HG02852 (cell line): ENCODE measurements around the gene FBXO17.
"Not testable (repeated sequence)": the region's sequence is repeated elsewhere in the genome, so short reads cannot be mapped to it uniquely, and the experiment has no call there.

Source experiments
- ATAC-seq: cut with Tn5 transposase; IDR thresholded peaks from one replicate; pipeline ENCODE4 v1.9.1; 2021; ENCODE audit warnings: mild to moderate bottlenecking, moderate library complexity; ENCODE audit not compliant: unreplicated experiment

FBXO17 gene, protein sequence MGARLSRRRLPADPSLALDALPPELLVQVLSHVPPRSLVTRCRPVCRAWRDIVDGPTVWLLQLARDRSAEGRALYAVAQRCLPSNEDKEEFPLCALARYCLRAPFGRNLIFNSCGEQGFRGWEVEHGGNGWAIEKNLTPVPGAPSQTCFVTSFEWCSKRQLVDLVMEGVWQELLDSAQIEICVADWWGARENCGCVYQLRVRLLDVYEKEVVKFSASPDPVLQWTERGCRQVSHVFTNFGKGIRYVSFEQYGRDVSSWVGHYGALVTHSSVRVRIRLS

DNA sequence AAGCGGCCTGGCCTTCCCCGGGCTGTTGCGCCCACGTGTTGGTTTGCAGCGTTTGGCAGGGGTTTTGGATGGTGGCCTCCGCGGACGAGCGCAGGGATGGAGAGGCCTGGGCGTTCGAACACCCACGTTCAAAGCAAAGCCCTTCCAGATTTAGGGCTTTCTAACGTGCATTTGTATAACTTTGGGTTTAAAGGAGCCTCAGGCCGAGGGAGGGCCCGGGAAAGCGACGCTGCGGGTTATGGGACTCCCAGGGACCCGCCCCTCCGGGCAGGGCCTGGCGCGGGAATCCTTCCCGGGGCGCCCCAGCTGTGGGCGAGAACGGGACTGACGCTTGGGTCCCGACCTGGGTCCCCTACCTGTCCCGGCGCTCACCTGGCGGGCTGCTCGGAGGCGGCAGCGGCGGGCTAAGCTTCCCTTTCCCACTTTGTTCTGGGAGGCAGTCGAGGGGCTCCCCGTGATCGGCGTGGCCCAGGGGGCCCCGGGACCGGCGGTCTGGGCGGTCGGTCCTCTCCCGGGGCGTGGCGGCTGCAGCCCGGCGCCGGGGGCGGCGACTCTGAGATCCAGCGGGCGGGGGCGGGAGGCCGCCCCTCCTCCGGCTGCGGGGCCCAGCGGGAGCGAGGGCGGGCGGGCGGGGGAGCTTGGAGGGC lies at the start of gene FBXO17:
Gene FBXO17 (minus strand): TSS at position 529 of the 647 bp plus-strand sequence. CDS start 25,423 bp downstream, outside the sequence.
- ATAC-seq = no peak

DNA sequence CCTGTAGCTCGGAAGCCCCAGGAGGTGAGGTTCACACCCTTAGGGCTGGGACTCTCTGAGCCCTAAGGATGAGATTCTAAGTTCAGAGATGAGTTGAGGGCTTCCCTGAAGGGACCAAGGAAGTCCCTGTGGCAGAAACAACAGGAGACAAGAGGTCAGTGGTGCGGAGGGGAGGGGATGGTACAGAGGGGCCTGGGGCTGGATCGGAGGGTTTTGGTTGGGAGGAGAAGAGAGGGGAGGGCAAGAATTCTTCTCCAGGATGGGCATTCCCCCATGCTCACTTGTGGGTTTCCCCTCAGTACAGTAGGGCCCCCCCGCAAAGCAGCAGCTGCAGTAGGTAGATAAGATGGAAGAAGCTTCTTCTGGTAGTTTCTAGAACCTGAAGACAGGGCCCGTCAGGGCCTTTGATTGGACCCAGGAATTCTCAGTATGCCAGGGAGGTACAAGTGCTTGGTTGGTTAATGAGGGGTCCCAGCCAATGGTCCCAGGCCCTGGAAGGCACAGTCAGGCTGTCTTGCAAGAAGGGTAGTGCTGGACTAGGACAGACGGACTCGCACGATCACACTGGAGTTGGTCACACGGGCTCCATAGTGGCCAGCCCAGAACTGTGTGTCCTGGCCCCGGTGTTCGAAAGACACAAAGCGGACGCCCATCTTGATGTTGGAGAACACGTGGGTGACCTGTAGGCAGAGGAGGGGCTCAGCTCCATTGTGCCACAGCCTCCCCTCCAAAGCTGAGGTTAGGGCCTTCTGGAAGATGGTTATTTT lies 49.5 kb upstream of the FBXO17 start:
- no peak for ATAC-seq

DNA sequence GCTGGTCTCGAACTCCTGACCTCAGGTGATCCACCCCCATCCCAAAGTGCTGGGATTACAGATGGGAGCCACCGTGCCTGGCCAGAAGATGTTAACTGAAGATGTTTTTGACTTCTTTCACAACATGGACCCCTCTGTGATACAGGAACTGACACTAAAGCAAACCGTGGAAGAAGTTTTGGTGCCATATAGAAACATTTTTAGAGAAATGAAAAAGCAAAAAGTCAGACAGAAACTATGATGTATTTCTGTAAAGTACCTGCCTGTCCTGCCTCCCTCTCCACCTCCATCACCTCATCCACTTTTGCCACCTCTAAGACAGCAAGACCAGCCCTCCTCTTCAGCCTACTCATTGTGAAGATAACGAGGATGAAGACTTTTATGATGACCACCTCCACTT lies 45.5 kb upstream of the FBXO17 start:
- no peak for ATAC-seq

DNA sequence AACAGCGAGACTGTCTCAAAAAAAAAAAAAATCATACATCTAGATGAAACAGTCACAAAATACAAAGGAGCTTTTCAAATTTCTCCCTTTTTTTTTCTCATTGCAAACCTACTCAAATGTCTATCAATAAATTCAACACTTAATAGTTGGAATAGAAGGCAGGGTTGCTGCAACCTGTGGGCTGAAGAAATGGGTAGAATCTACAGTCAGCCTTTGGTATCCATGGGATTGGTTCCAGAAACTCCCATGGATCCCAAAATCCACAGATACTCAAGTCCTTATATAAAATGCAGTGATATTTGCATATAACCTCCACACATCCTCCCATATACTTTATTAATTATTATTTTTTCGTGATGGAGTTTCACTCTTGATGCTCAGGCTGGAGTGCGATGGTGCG lies 42.1 kb upstream of the FBXO17 start:
- ATAC-seq = no peak

DNA sequence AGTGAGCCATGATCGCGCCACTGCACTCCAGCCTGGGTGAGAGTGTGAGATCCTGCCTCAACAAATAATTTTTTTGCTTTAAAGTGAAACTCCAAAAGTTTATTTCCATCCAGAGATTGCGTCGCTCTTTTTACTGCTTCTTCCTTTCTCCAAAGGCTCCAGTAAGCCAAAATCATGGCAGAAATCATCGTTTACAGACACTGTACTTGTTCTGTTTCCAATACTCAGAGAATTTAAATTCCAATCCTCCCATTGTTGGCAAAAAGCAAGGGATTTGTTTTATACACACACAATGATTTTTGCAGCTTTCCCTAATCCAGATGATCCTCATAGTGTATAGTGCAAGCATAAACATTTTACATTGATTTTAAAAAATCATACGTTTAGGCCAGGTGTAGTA lies 41.5 kb upstream of the FBXO17 start:
- no peak for ATAC-seq

DNA sequence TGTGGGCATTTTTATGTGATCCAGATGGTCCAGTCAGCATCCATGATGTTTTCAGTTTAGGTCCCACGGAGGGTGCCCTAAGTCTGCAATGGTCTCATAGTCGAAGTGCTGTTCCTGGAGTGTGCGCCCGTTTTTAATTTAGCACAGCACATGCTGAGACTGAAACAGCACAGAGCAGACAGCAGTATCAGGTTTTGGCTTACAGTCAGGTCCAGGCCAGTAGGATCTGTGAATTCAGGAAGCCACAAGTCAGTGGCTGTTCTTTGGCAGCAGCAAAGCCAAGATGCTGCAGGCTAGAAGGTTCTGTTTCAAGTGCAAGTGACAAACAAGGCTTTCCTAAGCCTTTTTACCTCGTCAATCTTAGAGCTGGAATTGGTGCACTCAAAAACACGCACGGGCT lies 38.5 kb upstream of the FBXO17 start:
- ATAC-seq = no peak

DNA sequence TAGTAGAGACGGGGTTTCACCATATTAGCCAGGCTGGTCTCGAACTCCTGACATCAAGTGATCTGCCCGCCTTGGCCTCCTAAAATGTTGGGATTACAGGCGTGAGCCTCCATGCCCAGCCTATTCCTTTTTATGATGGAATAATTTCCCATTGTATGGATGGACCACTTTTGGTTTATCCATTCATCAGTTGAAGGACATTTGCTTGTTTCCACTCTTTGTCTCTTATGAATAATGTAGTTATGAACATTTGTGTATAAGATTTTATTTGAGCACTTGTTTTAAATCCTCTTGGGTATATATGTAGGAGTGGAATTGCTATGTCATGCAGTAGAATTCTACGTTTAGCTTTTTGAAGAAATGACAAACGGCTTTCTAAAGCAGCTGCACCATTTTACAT lies 33.5 kb upstream of the FBXO17 start:
- no peak for ATAC-seq

DNA sequence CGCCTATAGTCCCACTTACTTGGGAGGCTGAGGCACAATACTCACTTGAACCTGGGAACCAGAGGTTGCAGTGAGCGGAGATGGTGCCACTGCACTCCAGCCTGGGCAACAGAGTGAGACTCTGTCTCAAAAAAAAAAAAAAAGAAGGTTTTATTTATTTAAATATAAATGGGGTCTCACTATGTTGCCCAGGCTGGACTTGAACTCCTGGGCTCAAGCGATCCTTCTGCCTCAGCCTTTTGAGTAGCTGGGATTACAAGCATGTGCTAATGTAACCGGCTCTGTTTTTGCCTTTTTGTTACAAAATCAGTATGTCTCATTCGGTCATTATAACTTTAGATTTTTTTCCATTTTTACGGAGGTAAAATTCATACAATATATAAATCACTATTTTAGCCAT lies 32.6 kb upstream of the FBXO17 start:
- ATAC-seq = no peak

DNA sequence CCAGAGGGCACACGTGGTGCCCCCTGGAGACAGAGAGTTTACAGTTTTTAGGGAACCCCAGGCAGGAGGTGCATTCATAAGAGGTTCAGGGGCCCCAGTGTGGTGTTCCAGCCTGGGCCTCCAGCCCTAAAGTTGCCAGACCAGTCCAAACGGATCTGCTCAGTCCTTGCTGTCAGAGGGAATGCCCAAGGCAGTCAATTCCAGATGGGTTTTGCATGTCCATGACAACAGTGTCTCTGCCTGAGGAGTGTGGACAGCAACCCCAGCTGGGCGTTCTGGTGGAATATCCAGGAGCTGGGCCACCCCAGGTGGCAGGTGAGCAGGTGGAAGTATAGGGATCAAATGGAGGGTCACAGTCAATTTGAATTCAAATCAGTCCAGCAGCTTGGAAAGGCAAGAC lies 31.6 kb upstream of the FBXO17 start:
- ATAC-seq = no peak

DNA sequence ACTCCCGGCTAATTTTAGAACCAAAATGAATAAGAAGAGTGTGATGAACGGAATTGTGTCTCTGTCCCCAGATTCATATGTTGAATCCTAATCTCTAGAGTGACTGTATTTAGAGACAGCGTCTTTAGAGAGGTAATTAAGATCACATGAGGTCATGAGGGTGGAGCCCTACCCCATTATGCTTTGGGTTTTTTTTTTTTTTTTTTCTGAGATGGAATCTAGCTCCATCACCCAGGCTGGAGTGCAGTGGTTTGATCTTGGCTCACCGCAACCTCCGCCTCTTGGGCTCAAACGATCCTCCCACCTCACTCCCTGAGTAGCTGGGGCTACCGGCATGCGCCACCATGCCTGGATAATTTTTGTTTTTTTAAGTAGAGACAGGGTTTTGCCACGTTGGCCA lies 28.9 kb upstream of the FBXO17 start:
- no peak for ATAC-seq

DNA sequence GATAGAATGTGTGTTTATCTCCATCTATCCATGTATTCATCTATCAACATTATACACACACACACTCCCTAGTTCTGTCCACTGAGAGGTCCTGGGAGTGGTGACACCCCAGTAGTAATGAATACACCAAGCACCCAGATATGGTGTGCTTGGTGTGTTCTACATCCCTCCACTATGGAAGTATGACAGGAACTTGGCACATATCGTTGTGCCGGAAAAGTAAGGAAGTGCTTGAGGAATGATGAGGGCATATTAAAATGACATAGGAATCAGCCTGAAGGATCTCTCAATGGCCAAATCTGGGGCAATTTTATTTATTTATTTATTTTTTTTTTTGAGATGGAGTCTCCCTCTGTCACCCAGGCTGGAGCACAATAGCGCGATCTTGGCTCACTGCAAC lies 28.3 kb upstream of the FBXO17 start:
- no peak for ATAC-seq

DNA sequence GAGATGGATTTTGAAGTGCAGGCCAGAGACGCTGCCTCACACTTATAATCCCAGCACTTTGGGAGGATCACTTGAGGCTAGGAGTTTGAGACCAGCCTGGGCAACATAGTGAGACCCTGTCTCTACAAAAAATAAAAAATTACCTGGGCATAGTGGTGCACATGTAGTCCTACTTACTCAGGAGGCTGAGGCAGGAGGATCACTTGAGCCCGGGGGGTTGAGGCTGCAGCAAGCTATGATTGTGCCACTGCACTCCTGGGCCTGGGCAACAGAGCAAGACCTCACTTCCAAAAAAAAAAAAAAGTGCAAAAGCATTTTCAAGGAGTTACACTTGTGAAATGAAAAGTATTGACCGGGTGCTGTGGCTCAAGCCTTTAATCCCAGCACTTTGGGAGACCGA lies 27.6 kb upstream of the FBXO17 start:
- ATAC-seq = no peak

DNA sequence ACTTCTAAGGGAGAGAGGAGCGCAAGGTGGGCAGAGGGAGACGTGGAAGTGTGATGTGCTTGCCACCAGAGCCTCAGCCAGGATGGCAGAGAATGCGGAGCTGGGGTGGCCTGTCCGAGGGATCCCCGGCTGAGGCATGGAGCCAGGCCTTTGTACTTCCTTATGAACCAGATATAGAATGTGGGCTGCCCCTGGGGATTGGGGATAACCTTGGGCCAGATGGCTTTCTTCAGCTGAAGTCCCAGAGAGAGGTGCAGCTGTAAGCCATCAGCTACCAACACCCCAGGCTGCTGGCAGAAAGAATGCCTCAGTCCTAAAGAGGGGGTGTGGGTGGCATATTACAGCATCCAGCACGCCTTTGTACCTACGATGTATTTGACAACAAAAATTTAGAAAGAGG lies 25.5 kb upstream of the FBXO17 start:
- ATAC-seq = no peak

DNA sequence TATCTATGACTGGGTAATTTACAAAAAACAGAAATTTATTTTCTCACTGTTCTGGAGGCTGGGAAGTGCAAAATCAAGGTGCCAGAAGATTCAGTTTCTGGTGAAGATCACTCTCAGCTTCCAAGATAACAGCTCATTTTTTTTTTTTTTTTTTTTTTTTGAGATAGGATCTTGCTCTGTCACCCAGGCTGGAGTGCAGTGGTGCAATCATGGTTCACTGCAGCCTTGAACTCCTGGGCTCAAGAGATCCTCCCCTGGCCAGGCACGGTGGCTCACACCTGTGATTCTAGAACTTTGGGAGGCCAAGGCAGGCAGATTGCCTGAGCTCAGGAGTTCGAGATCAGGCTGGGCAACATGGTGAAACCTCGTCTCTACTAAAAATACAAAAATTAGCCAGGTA lies 22.0 kb upstream of the FBXO17 start:
- ATAC-seq = not testable (repeated sequence)

DNA sequence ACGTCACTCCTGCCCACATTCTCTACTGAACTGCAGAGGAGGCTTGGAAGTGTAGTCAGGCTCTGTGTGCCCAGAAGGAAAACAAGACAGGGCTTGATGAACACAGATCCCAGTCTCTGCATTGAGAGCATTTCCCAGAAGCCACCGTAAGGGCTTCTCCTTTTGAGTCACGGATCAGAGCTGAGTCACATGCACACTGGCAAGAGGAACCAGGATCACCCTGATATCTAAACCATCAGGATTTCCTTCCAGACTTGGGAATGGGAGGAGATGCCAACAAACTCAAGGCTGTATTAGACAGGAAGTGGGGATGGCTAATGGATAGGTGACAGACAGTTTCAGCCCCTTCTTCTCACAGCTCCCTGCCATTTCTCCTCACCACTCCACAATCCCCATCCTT lies 17.7 kb upstream of the FBXO17 start:
- no peak for ATAC-seq

DNA sequence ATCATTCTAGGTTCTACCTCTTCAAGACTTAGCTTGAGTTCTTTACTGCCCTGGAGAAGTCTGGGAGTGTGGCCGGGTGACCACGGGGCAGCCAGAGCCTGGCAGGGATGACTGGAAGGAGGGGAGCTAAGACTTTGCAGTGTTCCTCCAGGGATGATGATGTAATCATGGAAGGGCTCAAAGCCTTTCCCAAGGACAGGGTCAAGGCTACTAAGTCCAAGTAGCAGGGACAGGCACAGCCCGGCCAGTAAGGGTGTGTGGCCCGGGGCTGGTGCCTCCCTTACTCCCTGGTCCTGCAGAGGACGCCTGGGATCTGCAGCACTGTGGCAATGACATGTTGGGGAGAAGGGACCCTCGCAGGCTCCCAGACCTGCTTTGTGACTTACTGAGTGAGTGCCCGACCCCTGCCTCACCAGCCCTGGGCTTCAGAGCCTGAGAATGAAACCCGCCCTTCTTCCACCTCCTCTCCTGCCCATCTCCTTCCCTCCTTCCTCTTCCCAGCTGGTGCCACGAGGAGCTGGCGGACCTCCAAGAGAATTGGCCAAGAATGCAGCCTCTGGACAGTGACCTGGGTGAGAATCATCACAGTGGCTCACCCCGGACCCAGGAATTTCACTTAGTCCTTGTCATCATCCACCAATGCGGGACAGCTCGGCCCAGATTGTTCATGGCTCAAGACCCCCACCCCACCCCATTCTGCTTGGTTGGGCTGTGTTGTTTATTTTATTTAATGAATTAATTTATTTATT lies 15.6 kb upstream of the FBXO17 start:
- ATAC-seq = no peak

DNA sequence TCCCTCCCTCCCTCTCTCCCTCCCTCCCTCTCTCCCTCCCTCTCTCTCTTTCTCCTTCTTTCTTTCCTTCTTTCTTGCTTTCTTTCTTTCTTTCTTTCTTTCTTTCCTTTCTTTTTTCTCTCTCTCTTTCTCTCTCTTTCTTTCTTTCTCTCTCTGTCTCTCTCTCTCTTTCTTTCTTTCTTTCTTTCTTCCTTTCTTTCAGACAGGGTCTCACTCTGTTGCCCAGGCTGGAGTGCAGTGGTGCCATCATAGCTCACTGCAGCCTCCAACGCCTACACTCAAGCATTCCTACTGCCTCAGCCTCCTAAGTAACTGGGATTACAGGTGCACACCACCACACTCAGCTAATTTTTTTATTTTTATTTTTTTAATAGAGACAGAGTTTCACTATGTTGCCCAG lies 14.1 kb upstream of the FBXO17 start:
- not testable (repeated sequence) for ATAC-seq

DNA sequence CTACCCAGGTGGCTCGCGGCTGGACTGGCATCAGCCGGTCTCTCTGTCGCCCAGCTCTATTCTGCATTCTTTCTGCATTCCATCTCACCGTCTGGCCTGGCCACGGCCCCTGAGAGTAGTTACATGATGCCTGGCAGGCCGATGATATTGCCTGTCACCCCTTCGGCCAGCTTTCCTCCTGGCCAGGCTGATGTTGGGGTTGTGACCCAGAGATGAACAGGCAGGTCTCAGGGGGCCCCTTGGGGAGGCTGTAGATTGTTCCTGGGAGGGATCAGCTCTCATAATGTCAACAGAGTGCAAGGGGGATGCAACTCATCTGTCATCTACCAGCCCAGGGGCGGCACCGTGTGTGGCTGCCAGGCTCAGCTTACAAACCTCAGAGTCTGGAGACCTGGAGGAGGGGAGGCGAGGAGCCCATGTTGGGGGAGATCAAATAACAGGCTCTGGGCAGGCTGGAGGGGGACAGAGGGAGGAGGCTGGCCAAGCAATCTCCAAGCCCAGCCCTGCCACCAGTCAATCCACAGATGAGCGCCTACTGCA lies 13.6 kb upstream of the FBXO17 start:
- no peak for ATAC-seq

DNA sequence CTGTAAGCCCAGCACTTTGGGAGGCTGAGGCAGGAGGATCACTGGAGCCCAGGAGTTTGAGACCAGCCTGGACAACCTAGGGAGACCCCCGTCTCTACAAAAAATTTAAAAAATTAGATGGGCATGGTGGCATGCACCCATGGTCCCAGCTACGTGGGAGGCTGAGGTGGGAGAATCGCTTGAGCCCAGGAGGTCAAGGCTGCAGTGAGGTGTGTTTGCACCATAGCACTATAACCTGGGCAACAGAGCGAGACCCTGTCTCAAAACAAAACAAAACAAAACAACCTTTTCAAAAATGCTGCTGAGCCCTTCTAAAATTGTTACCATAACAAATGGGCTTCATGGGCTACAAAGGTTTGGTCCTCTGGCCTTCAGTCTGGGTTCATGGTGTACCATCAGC lies 13.1 kb upstream of the FBXO17 start:
- ATAC-seq = not testable (repeated sequence)

DNA sequence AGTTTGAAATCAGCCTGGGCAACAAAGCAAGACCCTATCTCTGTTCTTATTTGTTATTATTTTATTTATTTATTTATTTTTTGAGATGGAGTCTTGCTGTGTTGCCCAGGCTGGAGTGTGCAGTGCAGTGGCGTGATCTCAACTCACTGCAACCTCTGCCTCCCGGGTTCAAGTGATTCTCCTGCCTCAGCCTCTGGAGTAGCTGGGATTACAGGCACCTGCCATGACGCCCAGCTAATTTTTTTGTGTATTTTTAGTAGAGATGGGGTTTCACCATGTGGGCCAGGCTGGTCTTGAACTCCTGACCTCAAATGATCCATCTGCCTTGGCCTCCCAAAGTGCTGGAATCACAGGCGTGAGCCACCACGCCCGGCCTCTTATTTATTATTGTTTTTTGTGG lies 12.2 kb upstream of the FBXO17 start:
- not testable (repeated sequence) for ATAC-seq

DNA sequence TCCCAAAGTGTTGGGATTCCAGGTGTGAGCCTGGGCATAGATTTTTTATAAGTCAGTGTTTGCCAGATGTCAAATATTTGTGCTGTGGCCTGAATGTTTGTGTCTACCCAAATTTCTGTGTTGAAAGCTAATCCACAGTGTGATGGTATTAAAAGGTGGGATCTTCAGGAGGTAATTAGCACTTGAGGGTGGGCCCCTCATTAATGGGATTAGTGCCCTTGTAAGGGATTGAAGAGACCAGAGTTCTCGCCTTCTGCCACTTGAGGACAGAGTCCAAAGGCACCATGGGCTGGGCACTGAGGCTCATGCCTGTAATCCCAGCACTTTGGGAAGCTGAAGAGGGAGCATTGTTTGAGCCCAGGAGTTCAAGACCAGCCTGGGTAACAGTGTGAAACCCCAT lies 9.7 kb upstream of the FBXO17 start:
- ATAC-seq = no peak
